ENCODE results near the gene NFASC.

Gene NFASC

DNA sequence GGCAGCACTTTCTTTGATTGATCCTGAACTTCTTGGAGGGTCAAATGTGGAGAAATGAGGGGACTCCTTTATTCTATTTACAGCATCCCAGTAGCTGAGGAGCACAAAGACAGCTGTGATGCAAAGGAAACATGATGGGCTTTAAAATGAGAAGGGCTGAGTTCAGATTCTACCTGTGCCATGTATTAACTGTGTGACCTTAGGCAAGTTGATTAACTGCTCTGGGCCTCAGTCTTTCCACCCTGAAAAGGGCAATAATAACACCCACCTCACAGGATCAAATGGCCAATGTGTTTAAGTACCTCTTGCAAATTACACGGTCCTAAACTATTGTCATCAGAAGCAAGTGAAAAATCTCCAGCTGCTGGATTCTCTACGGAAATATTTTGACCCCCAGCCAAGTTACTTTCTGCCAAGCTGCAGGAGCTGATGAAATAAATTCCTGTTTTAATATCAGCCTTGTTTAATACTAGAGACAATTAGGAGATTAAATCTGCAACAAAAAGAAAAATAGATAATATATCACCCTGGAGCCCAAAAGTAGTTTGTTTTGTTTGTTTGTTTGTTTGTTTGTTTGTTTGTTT lies 197.9 kb downstream of the NFASC start:
- H3K4me3 ChIP-seq (ENCODE audit: low read depth, low read length) = no peak overlapping the region
- TF ChIP-seq CTCF (IDR thresholded peaks at IDR 0.05; ENCODE audit: control insufficient read depth, extremely low read depth, insufficient read depth) = no peak
- no peak for DNase-seq (ENCODE audit: low read depth)

- no peak overlapping the region for H3K4me3 ChIP-seq (ENCODE audit: low read depth, low read length)
- no peak for DNase-seq (ENCODE audit: low read depth)
- no peak for TF ChIP-seq CTCF (IDR thresholded peaks at IDR 0.05; ENCODE audit: control insufficient read depth, extremely low read depth, insufficient read depth)
Observed at GRCh38 chr1:205069371-205070125, 198.9 kb downstream of the NFASC start.

DNA sequence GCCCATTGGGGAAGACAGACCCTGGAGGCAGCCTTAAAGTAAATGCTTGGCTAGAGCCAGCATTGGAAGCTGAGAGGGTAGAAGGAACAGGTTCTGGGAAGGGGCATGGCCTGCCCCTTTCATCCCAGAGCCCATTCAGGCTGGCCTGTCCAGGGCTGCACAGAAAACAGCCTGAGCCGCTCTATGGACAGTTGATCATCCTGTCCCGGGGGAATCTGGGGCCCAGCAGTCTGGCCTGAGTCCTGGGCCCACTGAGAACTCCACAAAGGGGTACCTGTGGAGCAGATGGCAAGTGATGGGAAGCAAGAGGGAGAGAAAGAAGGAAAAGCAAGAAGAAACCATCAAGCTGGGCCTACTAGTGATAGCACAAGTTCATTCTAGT lies 200.4 kb downstream of the NFASC start:
- no peak for TF ChIP-seq CTCF (IDR thresholded peaks at IDR 0.05; ENCODE audit: control insufficient read depth, extremely low read depth, insufficient read depth)
- DNase-seq (ENCODE audit: low read depth) = no peak
- H3K4me3 ChIP-seq (ENCODE audit: low read depth, low read length) = no peak overlapping the region

- TF ChIP-seq CTCF (IDR thresholded peaks at IDR 0.05; ENCODE audit: control insufficient read depth, extremely low read depth, insufficient read depth) = no peak
- H3K4me3 ChIP-seq (ENCODE audit: low read depth, low read length) = no peak overlapping the region
Observed at GRCh38 chr1:205071801-205072200, 201.1 kb downstream of the NFASC start.

DNA sequence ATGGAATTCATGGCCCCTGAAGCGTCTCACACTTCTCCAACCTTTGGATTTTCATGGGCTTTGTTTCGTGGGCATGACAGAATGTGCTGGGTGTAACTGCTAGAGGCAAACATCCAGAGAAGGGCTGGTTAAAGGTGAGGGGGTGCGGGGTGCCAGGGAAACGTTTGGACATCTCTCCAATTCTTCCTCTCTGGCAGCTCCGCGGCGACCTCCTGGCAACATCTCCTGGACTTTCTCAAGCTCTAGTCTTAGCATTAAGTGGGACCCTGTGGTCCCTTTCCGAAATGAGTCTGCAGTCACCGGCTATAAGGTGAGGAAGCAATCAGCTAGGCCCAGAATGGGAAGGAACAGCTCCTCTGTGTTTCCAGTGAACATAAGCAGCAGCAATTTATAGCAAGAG lies 201.6 kb downstream of the NFASC start:
- no peak for TF ChIP-seq CTCF (IDR thresholded peaks at IDR 0.05; ENCODE audit: control insufficient read depth, extremely low read depth, insufficient read depth)
- H3K4me3 ChIP-seq (ENCODE audit: low read depth, low read length) = no peak overlapping the region
- DNase-seq (ENCODE audit: low read depth) = no peak

More at GRCh38 chr1:205071801-205072200, 201.1 kb downstream of the NFASC start:
- DNase-seq (ENCODE audit: low read depth) = no peak

All from LNCaP clone FGC (cell line).